GM21390 (cell line): ENCODE measurements around the gene CCDC92.

Source experiments
- ATAC-seq: cut with Tn5 transposase; IDR thresholded peaks from one replicate; pipeline ENCODE4 v1.9.1; 2021; ENCODE audit not compliant: unreplicated experiment

CCDC92 gene

DNA sequence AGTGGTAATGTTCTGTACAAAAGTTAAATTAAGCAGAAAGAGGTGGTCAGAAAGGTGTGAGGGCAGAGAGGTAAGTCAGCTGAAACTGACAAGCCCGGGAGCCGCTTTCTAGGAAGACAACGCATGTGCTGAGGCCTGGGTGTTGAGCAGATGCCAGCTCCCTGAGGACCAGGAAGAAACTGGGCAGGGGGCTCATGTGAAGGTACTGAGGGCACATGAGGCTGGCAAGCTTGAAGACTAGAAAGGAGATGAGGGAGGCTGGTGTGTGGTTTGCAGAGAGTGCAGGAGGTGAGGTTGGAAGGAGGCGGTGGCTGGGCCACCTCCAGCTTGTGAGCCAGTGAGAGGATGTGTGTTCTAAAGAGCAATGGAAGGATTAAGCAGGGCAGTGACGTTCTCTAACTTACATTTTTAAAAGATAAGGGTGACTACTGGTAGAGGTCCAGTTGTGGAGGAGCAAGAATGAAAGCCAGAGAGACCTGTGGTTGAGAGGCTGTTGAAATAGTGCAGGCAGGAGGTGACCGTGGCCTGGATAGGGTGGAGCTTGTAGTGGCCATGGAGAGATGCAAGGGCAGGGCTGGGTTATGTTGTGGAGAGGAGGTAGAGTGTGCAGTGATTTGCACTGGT, 29.5 kb upstream of the CCDC92 start:
- no peak for ATAC-seq

DNA sequence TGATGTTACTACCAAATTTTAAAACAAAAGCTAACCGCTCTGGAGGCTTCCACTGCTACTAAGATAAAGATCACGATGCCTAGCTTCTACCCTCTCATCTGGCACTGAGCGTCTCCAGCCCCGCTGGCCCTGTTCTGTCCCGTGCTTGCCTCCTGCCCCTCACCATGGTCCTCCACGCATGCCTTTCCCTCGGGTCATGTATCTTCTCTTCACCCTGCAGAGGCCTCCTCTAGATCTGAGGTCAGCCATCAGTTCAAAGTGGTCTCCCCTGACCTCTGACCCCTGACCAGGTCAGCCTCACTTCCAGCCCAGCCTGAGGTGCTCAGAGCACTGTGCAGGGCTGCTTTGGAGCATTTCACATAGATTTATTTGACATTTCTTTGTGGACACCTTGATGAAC, 28.7 kb upstream of the CCDC92 start:
- ATAC-seq: no peak

DNA sequence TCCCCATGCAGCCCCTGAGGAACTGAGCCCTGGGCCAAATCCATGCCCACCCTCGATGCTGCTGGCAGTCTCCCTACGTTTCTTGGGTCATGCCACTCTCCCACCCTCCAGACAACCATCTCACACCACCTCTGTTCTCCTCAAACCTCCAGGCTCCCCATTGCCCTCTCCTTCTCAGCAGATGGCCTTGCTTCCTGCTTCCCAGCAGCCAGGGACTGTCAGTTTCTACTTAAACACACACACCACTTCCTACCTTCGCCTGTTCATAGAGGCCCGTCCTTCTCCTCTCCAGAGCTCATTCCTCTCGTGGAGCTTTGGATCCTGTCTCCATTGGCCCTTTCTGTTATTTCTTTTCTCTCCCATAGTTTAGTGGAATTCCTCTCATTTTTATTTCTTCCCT, 27.5 kb upstream of the CCDC92 start:
- ATAC-seq: no peak

DNA sequence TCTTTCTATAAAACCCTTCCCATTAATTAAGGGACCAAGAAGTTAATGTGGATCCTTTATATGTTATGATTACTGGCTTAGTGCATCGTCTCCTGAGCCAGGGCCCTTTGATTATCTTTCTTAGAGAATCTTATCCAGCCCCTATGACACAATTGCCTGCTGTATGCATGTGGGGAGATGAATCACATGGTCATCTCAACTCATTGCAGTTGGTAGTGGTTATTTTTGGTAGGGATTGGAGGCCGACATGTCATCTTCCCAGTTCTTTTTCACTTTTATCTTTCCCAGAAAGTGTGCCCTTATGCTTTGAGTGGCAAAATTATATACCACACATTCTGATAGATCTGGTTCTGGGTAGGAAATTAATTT, 26.3 kb upstream of the CCDC92 start:
- ATAC-seq: no peak

DNA sequence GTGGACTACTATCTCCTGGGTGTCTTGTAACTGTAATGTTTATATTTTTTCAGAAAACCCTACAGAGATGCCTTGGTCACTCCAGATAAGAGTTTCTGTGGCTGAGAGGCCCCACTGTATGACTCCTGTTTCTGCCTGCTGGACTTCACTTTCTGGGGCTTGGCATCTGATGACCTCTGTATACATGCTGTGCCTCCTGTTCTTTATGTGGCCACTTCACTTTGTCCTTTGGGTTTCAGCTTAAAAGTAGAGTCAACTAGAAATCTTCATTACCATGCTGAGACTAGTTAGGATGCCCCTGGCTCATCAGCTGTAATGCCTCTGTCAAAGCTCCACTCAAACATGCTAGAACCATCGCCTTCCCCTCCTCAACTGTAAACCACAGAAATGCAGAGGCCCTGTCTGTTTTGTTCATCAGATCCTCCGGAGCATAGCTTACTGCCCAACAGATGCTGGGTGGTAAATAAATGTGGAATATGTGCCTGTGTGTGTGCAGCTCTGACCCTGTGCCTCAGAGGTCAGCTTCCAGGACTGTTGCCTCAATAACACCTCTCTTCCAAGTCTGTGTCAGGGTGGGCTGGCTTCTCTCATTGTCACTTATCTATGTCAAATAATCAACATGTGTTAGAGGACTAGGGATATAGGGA, 25.8 kb upstream of the CCDC92 start:
- no peak for ATAC-seq

DNA sequence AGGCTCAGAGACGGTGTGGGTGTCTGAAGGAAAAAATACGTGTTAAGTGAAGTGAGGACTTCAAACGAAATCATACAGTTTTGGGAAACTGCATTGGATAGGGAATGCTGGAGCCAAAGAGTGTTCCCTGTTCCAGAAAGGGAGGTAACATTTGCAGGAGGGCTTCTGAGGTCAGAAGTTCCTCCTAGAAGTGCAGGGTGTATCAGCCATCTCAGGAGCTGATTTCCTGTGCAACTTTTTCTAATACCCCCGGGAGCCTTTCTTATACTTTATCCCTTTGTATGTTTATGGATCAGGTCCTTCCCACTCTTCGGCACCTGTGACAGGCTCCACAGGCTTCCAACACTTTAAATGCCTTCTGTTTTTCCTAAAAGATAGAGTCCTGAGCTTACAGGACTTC, 25.3 kb upstream of the CCDC92 start:
- ATAC-seq: no peak

DNA sequence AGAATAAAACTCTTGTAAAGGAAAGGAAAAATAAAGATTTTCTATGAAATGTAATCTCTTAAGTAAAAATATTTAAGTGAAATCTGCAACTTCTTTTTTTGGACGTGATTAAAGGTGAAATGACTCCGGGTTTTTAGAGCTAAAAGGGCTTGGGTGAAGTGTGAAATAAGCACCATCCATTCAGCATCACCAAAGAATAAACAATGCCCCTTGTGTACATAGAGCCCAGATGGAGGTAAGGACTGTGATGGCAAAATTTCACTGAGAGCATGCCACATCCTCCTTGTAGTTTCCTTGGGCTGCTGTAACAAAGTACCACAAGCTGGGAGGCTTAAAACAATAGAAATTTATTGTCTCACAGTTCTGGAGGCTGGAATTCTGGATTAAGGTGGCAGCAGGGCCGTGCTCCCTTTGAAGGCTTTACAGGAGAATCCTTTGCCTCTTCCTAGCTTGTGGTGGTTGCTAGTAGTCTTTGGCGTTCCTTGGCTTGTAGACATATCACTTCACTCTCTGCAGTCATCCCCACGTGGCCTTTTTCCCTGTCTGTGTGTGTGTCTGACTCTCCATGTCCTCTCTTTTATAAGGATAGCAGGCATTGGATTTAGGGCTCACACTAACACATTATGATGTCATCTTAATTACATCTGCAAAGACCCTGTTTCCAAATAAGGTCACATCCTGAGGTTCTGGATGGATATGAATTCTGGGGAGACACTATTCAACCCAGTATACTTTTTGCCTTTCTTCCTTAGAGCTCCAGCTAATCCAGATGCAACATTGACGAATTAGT, 24.6 kb upstream of the CCDC92 start:
- ATAC-seq: no peak

DNA sequence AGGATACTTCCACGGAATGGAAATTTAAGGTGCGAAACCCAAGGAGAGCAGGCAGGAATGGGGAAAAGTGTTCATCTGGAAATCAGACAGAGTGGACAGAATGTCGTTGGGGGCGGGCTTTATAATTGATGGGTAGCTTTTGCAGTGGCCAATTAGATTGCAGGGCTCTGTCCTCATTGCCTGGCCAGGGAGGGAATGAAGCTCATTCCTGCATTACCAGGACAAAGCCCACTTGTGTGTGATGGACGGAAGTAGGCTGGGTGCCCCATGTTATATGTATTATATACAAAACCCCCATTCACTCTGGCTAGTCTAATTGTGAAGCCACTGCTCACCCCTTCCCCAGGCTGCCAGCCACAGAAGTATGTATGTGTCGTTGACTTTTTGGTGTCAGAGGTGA, 23.9 kb upstream of the CCDC92 start:
- no peak for ATAC-seq

DNA sequence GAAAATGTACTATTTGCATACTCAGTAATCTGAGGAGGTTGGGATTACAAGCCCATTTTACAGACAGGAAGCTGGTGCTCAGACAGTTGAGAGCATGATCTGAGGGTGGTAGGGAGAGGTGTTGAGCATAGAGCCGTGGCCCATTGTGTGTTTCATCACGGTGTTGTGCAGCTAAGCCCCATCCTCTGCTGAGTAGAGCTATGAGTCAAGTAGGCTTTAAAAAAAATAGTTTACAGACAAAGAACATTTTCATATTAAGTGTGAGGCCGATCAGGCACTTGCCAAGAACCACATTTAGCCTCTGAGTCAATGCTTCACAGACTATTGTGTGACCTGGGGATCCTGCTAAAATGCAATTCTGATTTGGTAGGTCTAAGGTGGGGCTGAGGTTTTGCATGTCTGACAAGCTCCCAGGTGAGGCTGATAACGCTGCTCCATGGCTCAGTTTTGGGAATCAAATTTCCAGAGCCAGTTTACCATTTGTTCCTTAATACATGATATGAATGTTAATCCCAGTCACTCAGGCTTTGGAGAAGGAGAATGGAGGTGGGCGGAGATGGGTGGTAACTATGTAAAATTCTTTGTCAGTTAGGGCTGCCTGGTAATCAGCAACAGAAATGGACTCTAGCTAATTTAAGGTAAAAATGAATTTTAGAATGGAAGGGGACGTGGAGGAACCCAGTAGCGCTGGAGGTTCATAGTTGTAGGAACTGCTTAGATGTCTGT, 22.6 kb upstream of the CCDC92 start:
- no peak for ATAC-seq

DNA sequence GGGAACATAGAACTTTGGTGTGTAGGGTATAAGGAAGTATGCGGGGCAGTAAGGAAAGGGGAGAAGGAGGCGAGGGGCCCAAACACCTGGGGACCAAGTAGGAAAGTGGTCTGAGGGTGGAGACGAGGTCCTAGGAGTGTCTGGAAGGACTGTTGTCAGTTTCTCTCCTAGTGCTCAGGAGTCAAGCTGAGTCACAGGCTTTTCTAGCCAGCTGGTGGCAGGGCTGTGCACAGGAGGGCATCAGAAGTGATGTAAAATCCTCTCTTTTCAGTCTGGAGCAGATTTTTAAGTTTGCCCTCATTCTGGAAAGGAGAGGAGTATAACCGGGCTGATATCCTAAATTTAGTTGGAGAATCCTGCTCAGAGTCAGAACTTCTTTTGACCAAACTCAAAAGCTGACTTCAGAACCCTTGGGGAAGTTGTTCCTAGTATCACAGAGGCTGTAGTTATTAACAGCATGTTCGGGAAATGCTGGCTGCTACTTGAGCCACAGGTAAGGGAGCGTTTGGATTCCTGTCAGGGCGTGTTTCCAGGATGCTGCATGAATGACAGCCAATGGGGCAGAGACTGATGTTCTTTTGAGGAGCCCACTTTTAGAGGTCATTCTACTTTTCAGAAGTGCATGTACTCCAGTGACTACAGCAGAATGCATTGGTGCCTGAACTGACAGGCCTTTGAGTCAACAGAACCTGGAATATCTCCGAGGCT, 19.6 kb upstream of the CCDC92 start:
- no peak for ATAC-seq

DNA sequence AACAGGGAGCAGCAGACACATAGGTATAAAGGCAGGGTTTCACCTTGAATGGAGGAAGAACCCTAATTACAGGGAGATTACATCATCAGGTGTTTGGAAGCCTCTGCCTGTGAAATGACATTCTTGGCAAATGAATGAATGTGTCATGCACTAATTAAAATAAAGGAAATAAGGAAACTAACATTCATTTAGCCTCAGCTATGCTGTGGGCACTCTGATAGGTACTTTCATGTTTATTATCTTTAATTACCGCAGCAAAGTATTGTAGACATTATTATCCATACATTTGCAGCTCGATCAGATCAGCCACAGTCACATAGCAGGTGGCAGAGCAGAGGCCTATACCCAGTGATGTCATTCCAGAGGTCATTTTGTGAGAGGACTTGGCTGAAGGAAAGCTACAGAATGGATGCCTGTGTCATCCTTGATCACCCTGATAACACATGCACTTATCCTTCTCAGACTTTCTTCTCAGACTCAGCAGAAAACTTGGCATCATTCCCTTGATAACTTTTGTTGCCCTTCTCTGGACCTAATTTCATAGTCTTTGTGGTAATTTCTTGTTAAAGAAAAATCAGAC, 18.8 kb upstream of the CCDC92 start:
- ATAC-seq: no peak

DNA sequence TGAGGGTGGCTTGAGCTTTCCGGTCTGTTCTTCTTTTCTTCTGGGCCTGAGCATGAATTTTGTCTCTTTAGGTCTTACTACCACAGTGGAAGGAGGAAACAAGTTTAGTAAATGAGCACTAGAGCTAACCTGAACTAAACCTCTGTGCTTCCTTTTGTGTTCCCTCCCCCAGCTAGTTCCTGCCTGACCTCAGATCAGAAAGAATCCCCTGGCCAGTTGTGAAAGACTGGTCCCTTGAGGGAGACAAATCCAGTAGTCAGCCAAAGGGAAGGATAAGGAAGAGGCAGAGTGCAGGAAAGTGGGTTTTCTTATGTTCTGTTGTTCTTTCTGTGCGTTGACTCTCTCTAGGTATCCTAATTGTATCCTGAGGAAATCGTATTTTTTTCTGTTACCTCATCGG, 17.9 kb upstream of the CCDC92 start:
- ATAC-seq: no peak

DNA sequence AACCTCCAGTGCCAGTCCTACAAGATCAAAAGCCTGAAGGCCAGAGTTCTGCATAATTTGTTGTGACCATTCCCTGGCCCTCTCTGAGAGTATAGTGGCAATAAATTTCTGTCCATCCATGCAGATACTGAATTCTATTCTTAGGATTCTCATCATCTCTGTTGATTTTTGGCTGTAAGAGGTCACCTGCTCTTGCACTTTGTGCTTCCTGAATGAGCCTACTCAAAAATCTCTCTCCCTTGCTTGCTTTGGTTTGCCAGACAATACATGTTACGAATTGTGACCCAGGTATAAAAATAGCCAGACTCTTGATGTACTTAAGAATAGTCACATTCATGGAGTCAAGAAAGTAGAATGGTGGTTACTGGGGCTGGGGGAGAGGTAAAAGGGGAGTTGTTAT, 17.1 kb upstream of the CCDC92 start:
- no peak for ATAC-seq

DNA sequence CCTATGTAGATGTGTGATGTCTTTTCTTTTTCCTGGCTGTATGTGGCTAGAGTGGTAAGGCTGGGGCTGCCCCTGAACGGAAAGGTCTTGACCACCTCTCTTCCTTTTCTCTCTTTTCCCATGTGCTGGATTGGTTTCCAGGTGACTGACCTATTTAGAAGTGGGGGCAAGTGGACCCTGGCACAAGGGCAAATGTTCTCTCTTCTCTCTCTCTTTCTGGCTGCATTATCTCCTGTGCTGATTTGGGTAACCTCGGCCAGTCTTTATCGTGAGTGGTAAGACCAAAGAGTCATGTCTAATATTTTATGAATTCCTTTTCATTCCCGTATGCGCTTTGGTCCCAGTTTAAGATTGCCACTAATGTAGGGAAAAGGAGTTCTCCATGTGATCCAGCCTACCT, 16.5 kb upstream of the CCDC92 start:
- ATAC-seq: no peak

DNA sequence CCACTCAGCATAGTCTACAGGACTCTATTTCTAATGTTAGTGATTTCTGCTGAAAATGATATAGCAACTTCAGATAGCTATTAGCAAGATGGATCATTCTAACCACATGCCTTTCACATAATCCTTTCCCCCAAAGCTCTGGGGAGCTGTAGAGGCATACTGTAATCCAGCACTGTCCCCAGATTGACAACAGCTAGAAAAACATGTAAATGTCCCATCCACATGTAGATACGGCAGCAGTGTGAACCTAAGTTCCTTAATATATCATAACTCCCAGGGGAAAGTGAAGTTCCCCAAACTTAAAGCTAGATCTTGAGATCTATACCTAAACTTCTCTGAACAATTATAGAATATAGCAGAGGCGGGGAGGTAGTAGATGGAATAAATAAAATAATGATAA, 14.4 kb upstream of the CCDC92 start:
- no peak for ATAC-seq

DNA sequence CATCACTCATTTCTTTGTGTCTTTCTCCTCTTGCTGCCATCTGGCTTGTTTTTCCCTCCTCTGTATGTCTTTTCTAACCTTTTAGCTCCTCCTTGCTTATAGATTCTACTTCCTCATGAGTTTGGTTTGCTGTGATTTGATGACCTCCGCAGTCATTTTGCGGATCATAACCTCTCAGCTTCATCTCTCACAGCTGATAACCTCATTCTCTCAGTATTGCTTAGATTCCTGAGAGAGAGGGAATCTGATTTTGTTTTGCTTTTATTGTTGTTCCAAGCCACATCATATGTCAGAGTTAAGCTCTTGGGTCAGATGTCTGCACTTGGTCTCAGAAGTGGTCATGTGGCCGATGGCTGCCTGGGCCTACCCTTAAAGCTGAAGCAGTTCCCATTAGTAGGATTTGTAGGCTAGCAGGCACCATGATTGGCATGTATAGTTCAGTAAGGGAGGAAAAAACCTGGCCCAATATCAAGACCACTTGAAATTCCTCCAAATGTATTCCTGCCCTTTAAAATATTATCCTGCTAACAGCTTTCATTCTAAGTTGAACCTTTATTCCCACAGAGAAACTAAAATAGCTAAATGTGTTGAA, 13.8 kb upstream of the CCDC92 start:
- ATAC-seq: no peak

DNA sequence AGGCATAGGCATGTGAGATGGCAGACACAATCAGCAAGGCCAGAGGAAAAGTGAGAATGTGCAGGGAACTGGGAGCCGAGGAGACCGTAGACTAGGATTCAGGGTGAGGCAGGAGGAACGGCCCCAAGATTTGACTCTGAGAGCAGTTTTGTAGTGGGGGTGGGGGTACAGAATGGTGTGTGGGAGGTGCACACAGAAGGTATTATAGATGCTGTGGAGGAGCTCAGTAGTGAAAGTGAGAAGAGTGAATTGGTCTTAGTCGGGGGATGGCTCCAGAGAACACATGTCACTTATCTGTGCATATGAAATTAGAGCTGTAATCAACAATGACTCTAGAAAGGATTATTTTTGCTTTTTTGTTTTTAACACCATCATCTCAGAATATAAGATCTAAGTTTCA, 12.3 kb upstream of the CCDC92 start:
- ATAC-seq: no peak

DNA sequence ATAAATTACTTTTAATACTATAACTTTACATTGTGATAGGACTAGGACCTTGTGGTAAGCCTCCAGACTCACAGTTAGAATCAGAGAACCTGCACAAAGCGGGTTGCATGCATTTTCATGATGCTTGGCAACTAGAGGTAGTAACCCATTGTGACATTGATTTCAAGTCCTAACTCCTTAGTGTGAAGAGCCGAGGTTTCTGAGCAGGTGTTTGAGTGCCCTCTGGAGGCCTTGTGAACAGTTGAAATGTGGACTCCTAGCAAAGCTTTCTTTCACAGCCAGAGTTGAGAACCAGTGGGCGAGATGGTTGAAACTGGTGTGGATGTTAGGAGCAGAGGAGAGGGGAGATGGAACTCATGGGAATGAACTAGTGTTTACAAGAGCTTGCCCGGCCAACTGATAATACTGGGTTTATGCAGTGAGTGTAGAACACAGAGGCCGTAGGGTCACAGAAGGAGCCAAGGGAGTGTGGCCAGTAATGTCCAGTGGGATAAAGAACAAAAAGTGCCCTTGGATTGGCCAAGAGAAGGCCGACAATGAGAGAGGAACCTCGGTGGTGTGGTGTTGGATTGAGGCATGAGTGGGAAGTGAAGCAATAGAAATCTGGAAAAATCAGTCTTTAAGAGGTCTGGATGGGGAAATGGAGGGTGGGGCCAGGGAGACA, 11.3 kb upstream of the CCDC92 start:
- no peak for ATAC-seq

DNA sequence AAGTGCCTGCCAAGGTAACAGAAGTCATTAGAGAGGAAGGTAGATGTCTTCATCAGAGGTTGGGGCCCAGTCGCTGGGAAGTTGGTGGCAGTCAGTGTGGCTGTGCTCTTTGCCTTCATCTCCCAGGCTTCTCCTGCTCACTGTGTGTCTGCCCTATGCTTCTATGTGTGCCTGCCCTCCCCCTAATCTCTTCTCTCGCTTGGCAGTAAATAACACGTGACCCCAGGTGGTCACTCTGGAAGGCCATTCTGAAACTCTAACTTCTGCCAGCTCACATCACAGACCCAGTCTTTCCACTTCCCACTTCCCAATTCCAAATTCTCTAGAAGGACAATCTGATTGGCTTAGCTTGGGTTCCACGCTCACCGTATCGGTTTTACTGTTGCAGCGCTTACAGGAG, 9.6 kb upstream of the CCDC92 start:
- ATAC-seq: no peak

DNA sequence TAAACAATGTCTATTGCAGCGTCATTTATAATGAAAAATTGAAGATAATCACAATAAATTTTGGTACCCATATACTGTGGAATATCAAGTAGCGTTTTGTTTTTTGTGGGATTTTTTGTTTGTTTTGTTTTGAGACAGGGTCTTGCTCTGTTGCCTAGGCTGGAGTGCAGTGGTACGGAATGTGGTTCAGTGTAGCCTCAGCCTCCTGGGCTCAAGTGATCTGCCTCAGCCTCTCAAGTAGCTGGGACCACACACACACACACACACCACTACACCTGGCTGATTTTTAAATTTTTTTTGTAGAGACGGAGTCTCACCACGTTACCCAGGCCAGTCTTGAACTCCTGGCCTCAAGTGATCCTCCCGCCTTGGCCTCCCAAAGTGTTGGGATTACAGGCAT, 6.9 kb upstream of the CCDC92 start:
- no peak for ATAC-seq
